Thymus (tissue), 11 donors: ENCODE results near the gene COL21A1. TPM values are rescaled to one million over a fixed set of nuclear protein-coding genes. Genes with fewer than 3 reads are reported as not detected.

ENCODE experiments used
- DNase-seq, 9 donors: peaks; one replicate each; pipeline ENCODE4 v3.0.0-alpha.2; 2013; ENCODE audit warnings: low spot score in 9 of 9, low read depth in 6 of 9, missing footprints in 1 of 9
- H3K27ac ChIP-seq, 2 donors: one replicate each; pipeline ENCODE4 v1.5.1; 2013; ENCODE audit warnings: control low read depth in 1 of 2, low read depth in 1 of 2, low read length in 1 of 2, mild to moderate bottlenecking in 1 of 2, moderate library complexity in 1 of 2
- H3K27me3 ChIP-seq, 2 donors: one replicate each; pipeline ENCODE4 v1.5.1; 2013; ENCODE audit warnings: low read length in 1 of 2; ENCODE audit not compliant: control insufficient read depth in 2 of 2, insufficient read depth in 1 of 2
- H3K36me3 ChIP-seq, 2 donors: one replicate each; pipeline ENCODE4 v1.5.1; 2013; ENCODE audit warnings: low read length in 1 of 2, mild to moderate bottlenecking in 1 of 2, moderate library complexity in 1 of 2; ENCODE audit not compliant: control insufficient read depth in 2 of 2, insufficient read depth in 2 of 2
- H3K4me1 ChIP-seq, 2 donors: one replicate each; pipeline ENCODE4 v1.5.1; 2013; ENCODE audit warnings: low read length in 2 of 2; ENCODE audit not compliant: control insufficient read depth in 2 of 2, insufficient read depth in 2 of 2
- H3K4me3 ChIP-seq, 2 donors: one replicate each; pipeline ENCODE4 v1.5.1; 2013; ENCODE audit warnings: low read length in 2 of 2, control low read depth in 1 of 2, mild to moderate bottlenecking in 1 of 2
- H3K9me3 ChIP-seq, 2 donors: one replicate each; pipeline ENCODE4 v1.5.1; 2013; ENCODE audit warnings: low read length in 1 of 2, mild to moderate bottlenecking in 1 of 2; ENCODE audit not compliant: control insufficient read depth in 2 of 2, insufficient read depth in 1 of 2
- WGBS: extraction: QIAGEN DNeasy Blood & Tissue Kit; methylation state at CpG from one replicate; pipeline ENCODE4 v1.1.7; 2013; 5-methylcytosine and 5-hydroxymethylcytosine counted together
- polyA plus RNA-seq: library from polyadenylated mRNA; stranded (reverse); fragments of 200-250 nt; gene quantifications from one replicate; pipeline ENCODE4 v1.2.3, GENCODE V29; 2013
- total RNA-seq: library from RNA; stranded (reverse); fragments of 120-200 nt; gene quantifications from one replicate; pipeline ENCODE4 v1.2.4, GENCODE V29; 2013
- donor health status: healthy.

COL21A1 gene
- total and polyA plus RNA-seq, 2 donors, result 3.5 to 5.7 TPM

DNA sequence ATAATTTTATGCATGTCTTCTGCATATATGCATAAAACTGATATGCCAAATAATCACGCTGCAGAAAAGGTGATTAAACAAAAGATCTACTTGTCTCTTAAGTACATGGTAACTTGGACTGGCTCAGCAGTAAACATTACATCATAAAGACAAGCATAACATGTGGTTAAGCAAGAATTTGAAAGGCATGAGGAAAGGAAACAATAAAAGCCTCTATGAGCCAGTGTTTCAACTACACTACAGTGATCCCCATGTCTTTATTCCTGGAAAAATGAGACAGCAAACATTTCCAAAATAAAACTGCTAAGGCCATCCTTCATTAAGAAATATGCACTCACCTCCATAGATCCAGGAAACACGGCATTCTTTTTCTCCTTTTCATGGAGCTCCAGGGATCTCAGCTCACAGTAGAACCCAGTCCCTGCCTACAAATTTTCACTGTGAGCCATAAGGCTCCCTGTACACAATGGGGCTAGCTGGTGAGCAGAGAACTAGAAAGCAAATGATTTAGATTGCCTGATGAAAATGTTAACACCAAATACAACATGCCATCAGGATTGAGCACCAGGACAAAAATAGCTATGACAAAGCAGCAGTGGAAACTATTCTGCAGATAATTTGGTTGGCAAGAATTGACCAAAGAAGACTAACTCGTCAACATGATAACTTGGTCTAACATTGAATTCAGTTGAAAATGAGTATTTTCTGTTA lies 156.1 kb downstream of the COL21A1 start:
- Histone ChIP-seq H3K27ac (no peak overlapping the region), H3K9me3 (no peaks in the 10 kb centered on the region), H3K4me3 (no peak overlapping the region), H3K36me3 (no peaks in the 10 kb centered on the region), H3K4me1 (no peaks in the 10 kb centered on the region), H3K27me3 (no peaks in the 10 kb centered on the region)
- no peak for DNase-seq
- WGBS, result 91% methylated on average over 3 of the region's 3 CpGs

DNA sequence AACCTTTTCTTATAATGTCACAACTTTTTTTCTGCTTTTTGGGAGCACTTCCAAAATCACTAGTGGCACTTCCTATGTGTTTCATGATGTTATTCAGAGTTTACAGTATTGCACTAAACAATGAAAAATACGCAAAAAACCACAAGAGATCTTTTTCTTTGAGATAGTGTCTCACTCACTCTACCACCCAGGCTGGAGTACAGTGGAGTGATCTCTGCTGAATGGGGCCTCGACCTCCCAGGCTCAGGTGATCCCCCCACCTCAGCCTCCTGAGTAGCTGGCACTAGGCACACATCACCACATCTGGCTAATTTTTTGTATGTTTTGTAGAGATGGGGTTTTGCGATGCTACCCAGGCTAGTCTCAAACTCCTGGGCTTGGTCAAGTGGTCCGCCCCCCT lies 158.7 kb downstream of the COL21A1 start:
- Histone ChIP-seq H3K9me3 (no peaks in the 10 kb centered on the region), H3K36me3 (no peaks in the 10 kb centered on the region), H3K4me3 (no peak overlapping the region), H3K4me1 (no peaks in the 10 kb centered on the region), H3K27me3 (no peaks in the 10 kb centered on the region), H3K27ac (no peak overlapping the region)
- WGBS, result 77% methylated on average over 4 of the region's 4 CpGs
- DNase-seq, result no peak

DNA sequence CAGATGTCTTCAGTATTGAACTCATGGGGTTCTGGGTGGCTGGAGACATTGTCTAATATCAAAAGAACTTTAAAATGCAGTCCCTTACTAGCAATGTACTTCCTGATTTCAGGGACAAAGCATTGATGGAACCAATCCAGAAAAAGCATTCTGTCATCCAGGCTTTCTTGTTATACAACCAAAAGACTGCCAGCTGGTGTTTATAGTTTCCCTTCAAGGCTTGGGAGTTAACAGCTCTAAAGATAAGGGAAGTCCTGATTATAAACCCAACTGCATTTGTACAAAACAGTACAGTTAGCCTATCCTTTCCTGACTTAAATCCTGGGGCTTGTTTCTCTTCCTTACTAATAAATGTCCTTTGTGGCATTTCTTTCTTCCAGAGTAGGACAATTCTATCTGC lies 160.0 kb downstream of the COL21A1 start:
- Histone ChIP-seq H3K9me3 (no peaks in the 10 kb centered on the region), H3K4me3 (no peak overlapping the region), H3K4me1 (no peaks in the 10 kb centered on the region), H3K36me3 (no peaks in the 10 kb centered on the region), H3K27me3 (no peaks in the 10 kb centered on the region), H3K27ac (no peak overlapping the region)
- no peak for DNase-seq

DNA sequence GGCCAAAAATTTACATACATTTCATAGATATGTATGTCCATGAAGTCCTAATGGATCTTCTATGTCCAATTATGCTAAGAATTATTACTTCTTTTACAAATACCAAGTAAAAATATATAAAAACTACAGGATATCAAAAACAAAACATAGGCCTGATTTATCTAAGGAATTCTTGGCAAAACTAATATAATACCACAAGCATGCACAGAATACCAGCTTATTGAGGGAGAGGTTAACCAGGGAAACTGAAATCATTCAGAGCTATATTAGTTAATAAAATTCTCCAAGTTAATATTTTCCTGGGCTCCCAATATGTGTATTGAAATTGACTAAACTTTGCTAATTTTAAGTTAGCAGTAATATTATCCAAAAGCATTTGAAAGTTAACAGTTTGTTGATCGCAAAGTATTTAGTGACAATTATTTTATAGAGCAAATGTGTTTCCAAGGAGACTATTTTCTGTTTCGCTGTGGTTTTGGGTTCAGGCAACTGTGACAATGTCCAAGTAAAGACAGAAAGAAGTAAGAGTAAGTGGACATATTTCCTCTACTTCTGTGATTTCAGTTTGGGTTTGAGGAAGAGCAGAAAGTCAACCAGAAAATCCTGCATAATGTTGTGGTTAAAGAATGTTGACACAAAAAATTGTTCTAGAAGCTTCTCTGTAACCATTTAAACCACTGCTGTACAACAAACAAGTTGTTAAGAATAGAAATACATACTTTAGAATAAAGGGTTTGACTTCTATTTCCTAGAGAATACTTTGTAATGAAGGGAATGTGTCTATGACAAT lies 167.4 kb downstream of the COL21A1 start:
- DNase-seq, result no peak
- 94% methylated on average over 2 of the region's 2 CpGs for WGBS

DNA sequence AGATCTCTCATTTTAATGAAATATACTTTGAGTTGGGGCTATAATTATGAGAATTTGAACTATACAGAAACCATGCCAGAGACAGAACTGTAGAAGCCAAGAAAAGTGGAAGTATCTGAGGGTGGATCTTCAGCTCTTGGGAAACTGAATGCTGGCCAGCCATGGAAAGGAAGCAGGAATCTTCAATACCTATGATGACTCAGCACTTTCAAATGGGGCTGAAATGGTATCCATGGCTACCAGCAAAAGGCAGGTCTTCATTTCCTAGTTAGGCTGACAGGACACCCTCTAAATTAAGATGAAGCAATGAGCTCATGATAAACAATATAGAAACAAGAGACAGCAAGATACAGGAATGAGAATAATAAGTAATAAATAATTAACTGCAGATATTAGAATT lies 171.3 kb downstream of the COL21A1 start:
- no peaks in the 10 kb centered on the region for H3K27me3 ChIP-seq
- H3K9me3 ChIP-seq, result no peaks in the 10 kb centered on the region
- H3K36me3 ChIP-seq, result no peaks in the 10 kb centered on the region
- H3K4me1 ChIP-seq, result no peaks in the 10 kb centered on the region
- no peak overlapping the region for H3K27ac ChIP-seq
- DNase-seq, result no peak
- no peak overlapping the region for H3K4me3 ChIP-seq

More for the DNA sequence above, 167.4 kb downstream of the COL21A1 start:
- no peak overlapping the region for H3K4me3 ChIP-seq
- H3K27me3 ChIP-seq, result no peaks in the 10 kb centered on the region
- H3K36me3 ChIP-seq, result no peaks in the 10 kb centered on the region
- H3K4me1 ChIP-seq, result no peaks in the 10 kb centered on the region
- no peaks in the 10 kb centered on the region for H3K9me3 ChIP-seq
- H3K27ac ChIP-seq, result no peak overlapping the region

DNA sequence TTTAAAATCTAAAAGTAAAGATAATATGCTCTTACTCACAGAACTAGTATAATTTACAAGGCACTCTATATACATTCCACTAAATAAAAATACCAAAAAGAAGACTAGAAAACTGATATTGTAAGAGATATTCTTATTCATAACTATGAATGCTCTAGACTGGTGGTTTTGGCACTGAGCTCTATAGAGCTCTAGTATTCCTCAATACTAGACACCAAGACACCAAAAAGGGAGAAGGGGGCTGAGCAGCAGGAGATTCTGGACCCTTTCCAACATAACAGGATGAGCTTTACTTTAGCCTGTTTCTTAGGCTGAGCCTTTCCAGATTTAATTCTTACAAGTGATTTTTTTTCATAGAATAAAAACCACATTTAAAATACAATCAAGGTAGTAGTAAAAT lies 173.6 kb downstream of the COL21A1 start:
- Histone ChIP-seq H3K36me3 (no peaks in the 10 kb centered on the region), H3K4me3 (no peak overlapping the region), H3K27me3 (no peaks in the 10 kb centered on the region), H3K4me1 (no peaks in the 10 kb centered on the region), H3K27ac (no peak overlapping the region), H3K9me3 (no peaks in the 10 kb centered on the region)
- no peak for DNase-seq

DNA sequence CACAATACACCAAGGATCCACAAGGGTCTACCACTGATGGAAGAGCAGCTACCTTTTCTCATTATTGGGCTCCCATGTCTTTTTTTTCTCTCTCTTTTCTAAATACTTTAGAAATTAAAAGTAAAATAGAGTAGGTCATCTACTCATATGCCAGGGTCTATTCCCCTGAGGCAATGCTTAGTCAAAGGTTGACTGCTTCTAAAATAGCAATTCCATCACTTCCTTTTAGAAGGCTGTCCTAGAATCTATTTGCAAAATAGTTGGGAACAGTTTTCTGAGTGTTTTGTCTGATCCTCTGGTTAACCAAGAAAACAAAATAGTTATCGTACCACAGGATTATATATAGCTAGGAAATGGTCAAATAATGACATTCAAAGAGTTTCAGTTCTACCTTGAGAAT lies 174.1 kb downstream of the COL21A1 start:
- H3K4me3 ChIP-seq, result no peak overlapping the region
- H3K4me1 ChIP-seq, result no peaks in the 10 kb centered on the region
- no peaks in the 10 kb centered on the region for H3K36me3 ChIP-seq
- H3K9me3 ChIP-seq, result no peaks in the 10 kb centered on the region
- DNase-seq, result no peak
- H3K27me3 ChIP-seq, result no peaks in the 10 kb centered on the region
- H3K27ac ChIP-seq, result no peak overlapping the region
- WGBS, result 94% methylated on average over 1 of the region's 1 CpG

DNA sequence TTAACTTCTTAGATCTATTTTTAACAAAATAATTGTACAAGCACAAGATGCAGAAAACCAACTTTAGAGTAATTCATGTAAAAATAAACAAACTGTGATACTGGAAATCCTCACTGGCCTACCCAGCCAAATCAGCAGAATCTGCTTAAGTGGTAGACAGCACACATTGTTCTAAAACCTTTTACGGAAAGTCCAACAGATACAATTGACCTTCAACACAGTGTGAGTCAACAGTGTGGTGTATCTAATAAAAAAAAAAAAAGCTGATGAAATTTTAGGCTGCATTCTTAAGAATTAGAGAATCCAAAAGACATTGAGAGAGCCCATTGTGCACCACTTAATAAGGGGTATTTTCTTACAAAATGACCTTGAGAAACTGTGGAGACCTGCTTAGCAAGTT lies 174.5 kb downstream of the COL21A1 start:
- H3K4me3 ChIP-seq, result no peak overlapping the region
- WGBS, result 100% methylated on average over 1 of the region's 1 CpG
- no peaks in the 10 kb centered on the region for H3K36me3 ChIP-seq
- H3K27me3 ChIP-seq, result no peaks in the 10 kb centered on the region
- H3K4me1 ChIP-seq, result no peaks in the 10 kb centered on the region
- no peaks in the 10 kb centered on the region for H3K9me3 ChIP-seq
- H3K27ac ChIP-seq, result no peak overlapping the region
- no peak for DNase-seq

DNA sequence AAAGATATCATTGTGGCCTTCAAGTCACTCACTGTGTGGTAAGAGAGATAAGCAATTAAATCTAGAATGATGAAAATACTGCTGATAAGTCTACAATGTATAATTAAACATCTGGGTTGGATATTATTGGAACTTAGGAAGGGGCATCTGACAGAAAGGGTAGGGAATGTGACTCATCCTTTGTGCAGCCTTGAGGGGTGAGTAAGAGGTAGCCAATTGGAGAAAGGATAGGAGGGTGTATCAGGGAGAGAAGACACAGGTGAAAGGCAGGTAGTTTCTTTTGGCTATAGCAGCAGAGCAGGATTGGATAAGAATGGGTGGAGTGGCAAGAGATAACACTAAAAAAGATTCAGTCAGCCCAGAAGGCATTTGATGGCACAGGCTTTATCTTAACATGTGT lies 182.0 kb downstream of the COL21A1 start:
- DNase-seq, result no peak
- no peaks in the 10 kb centered on the region for H3K36me3 ChIP-seq
- no peak overlapping the region for H3K27ac ChIP-seq
- H3K9me3 ChIP-seq, result no peaks in the 10 kb centered on the region
- H3K4me3 ChIP-seq, result no peak overlapping the region
- H3K27me3 ChIP-seq, result no peaks in the 10 kb centered on the region
- no peaks in the 10 kb centered on the region for H3K4me1 ChIP-seq
